Measurements from ENCODE around the gene PPHLN1. TPM values are rescaled to one million over a fixed set of nuclear protein-coding genes. Genes with fewer than 3 reads are reported as not detected.

The PPHLN1 gene
- total RNA-seq, 3 donors from 2014 or later, result 71.3 to 75.0 (median 75.0) TPM

- peaks cover 22% of the 10 kb centered on the region for H3K4me1 Mint-ChIP-seq (ENCODE audit: low read depth)
- ATAC-seq (no peak), DNase-seq (no peak)
- H3K36me3 Mint-ChIP-seq (ENCODE audit: insufficient read depth), result peaks cover 18% of the 10 kb centered on the region
- H3K4me3 Mint-ChIP-seq, result no peak overlapping the region
- no peaks in the 10 kb centered on the region for H3K9me3 Mint-ChIP-seq
- H3K27me3 Mint-ChIP-seq (ENCODE audit: low read depth), result no peaks in the 10 kb centered on the region
These were observed 96.1 kb downstream of the PPHLN1 start for GRCh38 chr12:42421844-42422779.

GRCh38 chr12:42422785-42423184 is 96.8 kb downstream of the PPHLN1 start:
- DNase-seq, result no peak
- no peaks in the 10 kb centered on the region for H3K27me3 Mint-ChIP-seq (ENCODE audit: low read depth)
- peaks cover 23% of the 10 kb centered on the region for H3K4me1 Mint-ChIP-seq (ENCODE audit: low read depth)
- H3K9me3 Mint-ChIP-seq, result no peaks in the 10 kb centered on the region
- H3K4me3 Mint-ChIP-seq, result no peak overlapping the region
- no peak for ATAC-seq
- H3K36me3 Mint-ChIP-seq (ENCODE audit: insufficient read depth), result peaks cover 21% of the 10 kb centered on the region

GRCh38 chr12:42426746-42427145 is 100.8 kb downstream of the PPHLN1 start:
- no peaks in the 10 kb centered on the region for H3K9me3 Mint-ChIP-seq
- H3K4me1 Mint-ChIP-seq (ENCODE audit: low read depth), result peaks cover 9% of the 10 kb centered on the region
- no peaks in the 10 kb centered on the region for H3K27me3 Mint-ChIP-seq (ENCODE audit: low read depth)
- H3K36me3 Mint-ChIP-seq (ENCODE audit: insufficient read depth), result peaks cover 31% of the 10 kb centered on the region
- ATAC-seq (peak in 1 of 2 donors; percentile 35), DNase-seq (no peak)
- no peak overlapping the region for H3K4me3 Mint-ChIP-seq

- no peak for DNase-seq
- Mint-ChIP-seq H3K9me3 (no peaks in the 10 kb centered on the region), H3K4me1 (ENCODE audit: low read depth) (peaks cover 11% of the 10 kb centered on the region), H3K36me3 (ENCODE audit: insufficient read depth) (peaks cover 44% of the 10 kb centered on the region), H3K4me3 (no peak overlapping the region), H3K27me3 (ENCODE audit: low read depth) (no peaks in the 10 kb centered on the region)
- no peak for ATAC-seq
These were observed 102.9 kb downstream of the PPHLN1 start for GRCh38 chr12:42428850-42429249.

GRCh38 chr12:42432517-42433140 is 106.7 kb downstream of the PPHLN1 start:
- peaks cover 8% of the 10 kb centered on the region for H3K4me1 Mint-ChIP-seq (ENCODE audit: low read depth)
- H3K4me3 Mint-ChIP-seq, result no peak overlapping the region
- no peaks in the 10 kb centered on the region for H3K27me3 Mint-ChIP-seq (ENCODE audit: low read depth)
- ATAC-seq, result no peak
- H3K9me3 Mint-ChIP-seq, result no peaks in the 10 kb centered on the region
- no peak for DNase-seq
- peaks cover 49% of the 10 kb centered on the region for H3K36me3 Mint-ChIP-seq (ENCODE audit: insufficient read depth)

GRCh38 chr12:42440608-42441007 is 114.6 kb downstream of the PPHLN1 start:
- H3K4me1 Mint-ChIP-seq (ENCODE audit: low read depth), result peaks cover 2% of the 10 kb centered on the region
- DNase-seq, result no peak
- H3K4me3 Mint-ChIP-seq, result no peak overlapping the region
- H3K9me3 Mint-ChIP-seq, result peaks cover 8% of the 10 kb centered on the region
- no peak for ATAC-seq
- H3K36me3 Mint-ChIP-seq (ENCODE audit: insufficient read depth), result peaks cover 63% of the 10 kb centered on the region
- no peaks in the 10 kb centered on the region for H3K27me3 Mint-ChIP-seq (ENCODE audit: low read depth)

- ATAC-seq, result no peak
- Mint-ChIP-seq H3K4me1 (ENCODE audit: low read depth) (no peaks in the 10 kb centered on the region), H3K4me3 (no peak overlapping the region), H3K27me3 (ENCODE audit: low read depth) (no peaks in the 10 kb centered on the region), H3K36me3 (ENCODE audit: insufficient read depth) (peaks cover 59% of the 10 kb centered on the region), H3K9me3 (peaks cover 8% of the 10 kb centered on the region)
- DNase-seq, result no peak
These were observed 116.4 kb downstream of the PPHLN1 start for GRCh38 chr12:42442311-42442759.

- H3K4me3 Mint-ChIP-seq, result no peak overlapping the region
- H3K27me3 Mint-ChIP-seq (ENCODE audit: low read depth), result no peaks in the 10 kb centered on the region
- ATAC-seq, result no peak
- peaks cover 58% of the 10 kb centered on the region for H3K36me3 Mint-ChIP-seq (ENCODE audit: insufficient read depth)
- no peak for DNase-seq
- H3K9me3 Mint-ChIP-seq, result peaks cover 8% of the 10 kb centered on the region
- H3K4me1 Mint-ChIP-seq (ENCODE audit: low read depth), result no peaks in the 10 kb centered on the region
These were observed 116.9 kb downstream of the PPHLN1 start for GRCh38 chr12:42442888-42443287.

GRCh38 chr12:42444192-42444943 is 118.4 kb downstream of the PPHLN1 start:
- no peaks in the 10 kb centered on the region for H3K27me3 Mint-ChIP-seq (ENCODE audit: low read depth)
- H3K36me3 Mint-ChIP-seq (ENCODE audit: insufficient read depth), result peaks cover 66% of the 10 kb centered on the region
- ATAC-seq (no peak), DNase-seq (no peak)
- no peaks in the 10 kb centered on the region for H3K4me1 Mint-ChIP-seq (ENCODE audit: low read depth)
- no peak overlapping the region for H3K4me3 Mint-ChIP-seq
- peaks cover 8% of the 10 kb centered on the region for H3K9me3 Mint-ChIP-seq

GRCh38 chr12:42445891-42446290 is 119.9 kb downstream of the PPHLN1 start:
- H3K9me3 Mint-ChIP-seq, result peaks cover 8% of the 10 kb centered on the region
- no peaks in the 10 kb centered on the region for H3K4me1 Mint-ChIP-seq (ENCODE audit: low read depth)
- ATAC-seq, result no peak
- no peak overlapping the region for H3K4me3 Mint-ChIP-seq
- H3K36me3 Mint-ChIP-seq (ENCODE audit: insufficient read depth), result peaks cover 63% of the 10 kb centered on the region
- no peak for DNase-seq
- H3K27me3 Mint-ChIP-seq (ENCODE audit: low read depth), result no peaks in the 10 kb centered on the region

GRCh38 chr12:42446761-42447160 is 120.8 kb downstream of the PPHLN1 start:
- peaks cover 57% of the 10 kb centered on the region for H3K36me3 Mint-ChIP-seq (ENCODE audit: insufficient read depth)

GRCh38 chr12:42447371-42447786 is 121.4 kb downstream of the PPHLN1 start:
- Mint-ChIP-seq H3K27me3 (ENCODE audit: low read depth) (no peaks in the 10 kb centered on the region), H3K36me3 (ENCODE audit: insufficient read depth) (peaks cover 52% of the 10 kb centered on the region)

More at GRCh38 chr12:42446761-42447160, 120.8 kb downstream of the PPHLN1 start:
- H3K4me1 Mint-ChIP-seq (ENCODE audit: low read depth), result no peaks in the 10 kb centered on the region
- H3K27me3 Mint-ChIP-seq (ENCODE audit: low read depth), result no peaks in the 10 kb centered on the region
- DNase-seq, result no peak
- H3K4me3 Mint-ChIP-seq, result no peak overlapping the region
- H3K9me3 Mint-ChIP-seq, result peaks cover 8% of the 10 kb centered on the region
- ATAC-seq, result no peak

GRCh38 chr12:42448841-42449240 is 122.9 kb downstream of the PPHLN1 start:
- no peak overlapping the region for H3K4me3 Mint-ChIP-seq
- peaks cover 38% of the 10 kb centered on the region for H3K36me3 Mint-ChIP-seq (ENCODE audit: insufficient read depth)
- DNase-seq (no peak), ATAC-seq (no peak)
- peaks cover 4% of the 10 kb centered on the region for H3K9me3 Mint-ChIP-seq
- no peaks in the 10 kb centered on the region for H3K27me3 Mint-ChIP-seq (ENCODE audit: low read depth)
- no peaks in the 10 kb centered on the region for H3K4me1 Mint-ChIP-seq (ENCODE audit: low read depth)

More at GRCh38 chr12:42447371-42447786, 121.4 kb downstream of the PPHLN1 start:
- Mint-ChIP-seq H3K4me3 (no peak overlapping the region), H3K9me3 (peaks cover 8% of the 10 kb centered on the region), H3K4me1 (ENCODE audit: low read depth) (no peaks in the 10 kb centered on the region)
- no peak for ATAC-seq
- DNase-seq, result no peak

GRCh38 chr12:42450248-42450647 is 124.3 kb downstream of the PPHLN1 start:
- no peak for ATAC-seq
- H3K4me1 Mint-ChIP-seq (ENCODE audit: low read depth), result no peaks in the 10 kb centered on the region
- H3K4me3 Mint-ChIP-seq, result no peak overlapping the region
- no peak for DNase-seq
- H3K9me3 Mint-ChIP-seq, result no peaks in the 10 kb centered on the region
- H3K36me3 Mint-ChIP-seq (ENCODE audit: insufficient read depth), result peaks cover 24% of the 10 kb centered on the region
- H3K27me3 Mint-ChIP-seq (ENCODE audit: low read depth), result no peaks in the 10 kb centered on the region
